Stomach smooth muscle (tissue), 2 donors: Measurements from ENCODE around the gene PPP1R27.

ENCODE experiments used
- H3K27ac ChIP-seq: one replicate; pipeline ENCODE4 v1.7.0; 2013; ENCODE audit warnings: mild to moderate bottlenecking, low read length, inconsistent platforms
- H3K27me3 ChIP-seq, 2 donors: one replicate each; pipeline ENCODE4 v1.7.0; 2013; ENCODE audit warnings: low read length in 2 of 2; ENCODE audit not compliant: insufficient read depth in 2 of 2, control insufficient read depth in 1 of 2
- H3K36me3 ChIP-seq, 2 donors: one replicate each; pipeline ENCODE4 v1.7.0; 2013; ENCODE audit warnings: low read length in 2 of 2; ENCODE audit not compliant: control insufficient read depth in 2 of 2, insufficient read depth in 2 of 2
- H3K4me1 ChIP-seq: one replicate; pipeline ENCODE4 v1.7.0; 2013; ENCODE audit warnings: low read length; ENCODE audit not compliant: control insufficient read depth, insufficient read depth
- H3K4me3 ChIP-seq, 2 donors: one replicate each; pipeline ENCODE4 v1.7.0; 2013; ENCODE audit warnings: low read length in 2 of 2
- H3K9ac ChIP-seq, 2 donors: one replicate each; pipeline ENCODE4 v1.7.0; 2013; ENCODE audit warnings: low read length in 2 of 2, mild to moderate bottlenecking in 1 of 2
- H3K9me3 ChIP-seq, 2 donors: one replicate each; pipeline ENCODE4 v1.7.0; 2013; ENCODE audit warnings: low read length in 2 of 2; ENCODE audit not compliant: control insufficient read depth in 2 of 2
- donor health status: healthy.
- donor health status: Pancreatic carcinoma.

PPP1R27 gene

DNA sequence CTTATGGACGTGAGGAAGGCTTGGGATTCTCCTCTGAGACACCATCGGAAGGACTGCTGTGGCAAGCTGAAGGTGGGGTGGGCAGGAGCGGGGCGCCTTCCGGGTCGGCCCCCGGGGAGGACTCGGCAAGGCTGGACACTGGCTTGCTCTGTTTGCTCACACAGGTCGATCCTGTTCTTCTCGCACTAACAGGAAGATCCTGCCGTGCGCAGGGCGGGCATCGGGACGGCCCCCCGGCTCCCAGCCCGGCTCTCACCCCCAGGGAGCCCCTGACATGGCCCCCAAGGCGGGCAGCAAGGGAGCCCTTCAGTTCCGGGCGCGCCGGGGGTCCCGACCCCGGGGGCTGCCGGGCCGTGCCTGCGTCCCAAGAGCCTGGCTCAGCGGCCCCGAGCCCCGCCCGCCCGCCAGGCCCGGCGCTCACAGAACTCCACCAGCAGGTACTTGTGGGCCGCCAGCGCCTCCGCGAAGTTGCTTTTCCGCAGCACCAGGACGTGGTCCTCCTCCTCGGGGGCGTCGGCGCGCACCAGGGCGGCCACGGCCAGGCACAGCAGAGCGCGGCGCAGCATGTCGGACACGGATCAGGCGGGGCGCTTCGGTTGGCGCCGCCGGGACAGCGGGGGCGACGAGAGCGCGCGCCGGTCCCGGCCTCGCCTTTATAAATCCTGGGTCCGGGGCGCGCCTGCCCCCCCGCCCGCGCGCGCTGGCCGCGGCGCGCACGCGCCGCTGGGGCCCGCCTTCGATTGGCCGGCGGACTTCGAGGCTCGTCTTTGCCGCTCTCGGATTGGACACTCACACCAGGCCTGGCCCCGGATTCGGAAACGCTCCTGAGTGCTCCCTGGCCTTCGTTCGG, 25.3 kb upstream of the PPP1R27 start, which contains the start of gene P4HB:
Gene P4HB, minus strand, starts transcription at position 630 of the 850 bp plus-strand sequence. Its CDS starts 64 bp downstream, at position 566.
- Histone ChIP-seq H3K4me3 (peak within 1 kb of the TSS; percentile 84 to 87), H3K36me3 (peaks cover 18 to 25% of the 10 kb centered on the region in 2 donors), H3K27ac (peak within 1 kb of the TSS; percentile 83), H3K27me3 (no peaks in the 10 kb centered on the region), H3K4me1 (peaks cover 36% of the 10 kb centered on the region), H3K9ac (peak within 1 kb of the TSS; percentile 79 to 93), H3K9me3 (no peaks in the 10 kb centered on the region)

DNA sequence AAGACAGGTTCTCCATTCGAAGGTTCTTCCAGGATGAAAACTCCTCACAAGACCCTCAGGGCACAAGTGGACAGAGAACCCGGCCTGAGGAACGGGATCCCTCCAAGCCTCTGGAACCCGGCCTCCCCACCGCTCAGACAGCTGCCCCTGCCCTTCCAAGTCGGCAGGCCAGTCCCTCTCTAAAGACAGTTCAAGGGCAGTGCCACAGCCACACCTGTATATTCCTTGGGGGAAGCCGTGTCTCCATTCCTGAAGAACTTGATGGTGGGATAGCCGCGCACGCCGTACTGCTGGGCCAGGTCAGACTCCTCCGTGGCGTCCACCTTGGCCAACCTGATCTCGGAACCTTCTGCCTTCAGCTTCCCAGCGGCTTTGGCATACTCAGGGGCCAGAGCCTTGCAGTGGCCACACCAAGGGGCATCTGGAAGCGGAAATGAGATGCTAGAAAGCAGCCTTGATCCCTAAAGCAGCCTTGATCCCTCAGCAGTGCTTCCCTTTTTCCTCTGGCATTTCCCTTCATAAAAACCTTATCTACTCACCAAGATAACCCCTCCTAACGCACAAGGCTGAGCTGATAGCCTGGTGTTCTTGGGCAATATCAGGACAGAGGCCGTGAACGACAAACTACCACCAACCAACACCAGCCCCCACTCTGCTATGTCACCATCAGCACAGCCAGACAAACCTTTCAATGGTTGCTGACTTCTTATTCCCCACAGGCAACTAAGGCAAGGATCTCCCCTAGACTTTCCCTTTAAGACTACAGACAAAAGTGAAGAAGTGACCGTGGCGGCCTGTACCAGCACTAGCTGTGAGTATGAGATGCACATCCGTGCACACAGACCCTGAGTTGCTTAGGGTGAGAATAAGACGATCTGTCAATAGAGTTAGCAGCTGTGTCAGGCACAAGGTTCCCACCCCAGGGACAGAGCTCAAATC, 24.4 kb upstream of the PPP1R27 start:
- no peaks in the 10 kb centered on the region for H3K27me3 ChIP-seq
- no peaks in the 10 kb centered on the region for H3K9me3 ChIP-seq
- H3K9ac ChIP-seq, result peak overlapping the region; percentile 79 to 93
- H3K4me3 ChIP-seq, result peak overlapping the region; percentile 84 to 87
- peak overlapping the region; percentile 83 for H3K27ac ChIP-seq
- peaks cover 39% of the 10 kb centered on the region for H3K4me1 ChIP-seq
- peaks cover 25 to 27% of the 10 kb centered on the region in 2 donors for H3K36me3 ChIP-seq

DNA sequence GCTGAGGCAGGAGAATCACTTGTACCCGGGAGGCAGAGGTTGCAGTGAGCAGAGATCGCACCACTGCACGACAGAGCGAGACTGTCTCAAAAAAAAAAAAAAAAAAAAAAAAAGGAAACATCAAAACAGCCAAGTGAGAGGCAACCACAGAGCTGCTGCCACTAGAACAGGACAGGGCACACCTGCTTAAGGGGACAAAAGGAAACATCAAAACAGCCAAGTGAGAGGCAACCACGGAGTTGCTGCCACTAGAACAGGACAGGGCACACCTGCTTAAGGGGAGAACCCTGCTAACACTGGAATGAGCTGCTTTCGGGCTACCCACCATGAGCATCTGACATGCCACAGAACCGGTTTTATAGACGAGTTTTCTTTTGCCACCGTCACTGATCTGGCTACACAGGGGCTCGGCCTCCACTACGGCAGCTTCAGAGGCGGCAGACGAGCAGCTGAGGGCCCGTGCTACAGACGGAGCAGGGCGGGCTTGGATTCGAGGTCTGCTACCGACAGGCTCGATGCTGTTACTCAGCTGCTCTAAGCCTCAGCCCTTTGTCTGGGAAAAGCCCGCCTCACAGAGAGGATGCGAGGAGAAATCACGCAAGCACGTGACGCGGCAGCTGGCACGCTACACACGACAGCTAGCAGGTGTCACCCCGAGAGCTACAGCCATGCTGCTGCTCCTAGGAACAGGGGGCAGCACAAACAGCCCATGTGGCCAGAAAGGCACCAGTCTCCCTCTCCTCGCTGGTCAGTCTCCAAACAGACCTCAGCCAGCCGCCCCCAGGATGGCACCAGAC, 23.5 kb upstream of the PPP1R27 start:
- H3K4me3 ChIP-seq, result peak overlapping the region in 1 of 2 donors; percentile 84
- no peaks in the 10 kb centered on the region for H3K9me3 ChIP-seq
- H3K27ac ChIP-seq, result no peak overlapping the region
- H3K36me3 ChIP-seq, result peaks cover 28 to 32% of the 10 kb centered on the region in 2 donors
- H3K4me1 ChIP-seq, result peaks cover 39% of the 10 kb centered on the region
- no peaks in the 10 kb centered on the region for H3K27me3 ChIP-seq
- peak overlapping the region; percentile 13 to 33 for H3K9ac ChIP-seq

- no peak overlapping the region for H3K27ac ChIP-seq
- no peak overlapping the region for H3K9ac ChIP-seq
- no peak overlapping the region for H3K4me3 ChIP-seq
- H3K36me3 ChIP-seq, result peaks cover 45 to 48% of the 10 kb centered on the region in 2 donors
- no peaks in the 10 kb centered on the region for H3K9me3 ChIP-seq
- H3K4me1 ChIP-seq, result peaks cover 25% of the 10 kb centered on the region
- H3K27me3 ChIP-seq, result no peaks in the 10 kb centered on the region
Measured at GRCh38 chr17:81854974-81855774, 20.3 kb upstream of the PPP1R27 start.

DNA sequence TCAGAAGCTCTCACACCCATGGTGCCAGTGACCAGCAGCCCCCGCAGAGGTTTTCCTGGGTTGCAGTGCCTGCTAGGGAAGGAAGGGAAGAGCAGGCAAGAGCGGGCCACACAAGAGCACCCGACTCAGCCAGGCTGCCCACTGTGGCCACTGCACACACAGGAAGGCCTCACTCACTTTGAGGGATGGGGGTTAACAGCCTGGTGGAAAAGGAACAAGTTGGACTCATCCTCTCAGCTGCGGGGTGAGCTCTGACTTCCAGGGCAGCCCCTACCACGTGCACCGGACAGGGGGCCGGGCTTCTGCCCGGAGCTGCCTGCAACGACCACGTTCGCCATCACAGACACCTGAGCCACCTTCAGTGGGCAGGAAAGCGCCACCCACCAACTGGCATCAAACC, 17.4 kb upstream of the PPP1R27 start:
- H3K4me1 ChIP-seq, result peaks cover 4% of the 10 kb centered on the region
- no peaks in the 10 kb centered on the region for H3K27me3 ChIP-seq
- H3K36me3 ChIP-seq, result peaks cover 38 to 40% of the 10 kb centered on the region in 2 donors
- H3K9me3 ChIP-seq, result no peaks in the 10 kb centered on the region
- no peak overlapping the region for H3K9ac ChIP-seq
- no peak overlapping the region for H3K4me3 ChIP-seq
- no peak overlapping the region for H3K27ac ChIP-seq

GRCh38 chr17:81851423-81851822, 16.6 kb upstream of the PPP1R27 start:
- Histone ChIP-seq H3K36me3 (peaks cover 43 to 48% of the 10 kb centered on the region in 2 donors), H3K9me3 (no peaks in the 10 kb centered on the region), H3K27me3 (no peaks in the 10 kb centered on the region), H3K9ac (no peak overlapping the region), H3K4me1 (peaks cover 3% of the 10 kb centered on the region), H3K27ac (no peak overlapping the region), H3K4me3 (no peak overlapping the region)

DNA sequence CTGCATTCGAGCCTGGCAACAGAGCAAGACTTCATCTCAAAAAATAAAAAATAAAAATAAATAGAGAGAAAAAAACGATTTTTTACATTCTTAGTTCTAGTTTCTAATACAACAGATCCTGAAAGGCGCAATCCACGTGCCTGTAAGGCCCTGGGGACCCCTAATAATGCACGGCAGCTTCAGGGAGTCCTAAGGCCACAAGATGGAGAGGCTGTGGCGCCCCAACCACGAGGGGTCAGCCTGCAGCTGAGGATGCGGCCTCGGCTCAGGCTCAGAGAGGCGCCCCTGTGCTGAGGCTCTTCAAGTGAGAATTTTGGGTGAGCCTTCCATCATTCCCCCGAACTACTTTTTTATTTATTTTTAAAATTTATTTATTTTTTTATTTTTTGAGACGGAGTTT, 14.6 kb upstream of the PPP1R27 start:
- no peak overlapping the region for H3K4me3 ChIP-seq
- no peak overlapping the region for H3K9ac ChIP-seq
- no peaks in the 10 kb centered on the region for H3K4me1 ChIP-seq
- no peak overlapping the region for H3K27ac ChIP-seq
- H3K36me3 ChIP-seq, result peaks cover 54 to 59% of the 10 kb centered on the region in 2 donors
- H3K9me3 ChIP-seq, result no peaks in the 10 kb centered on the region
- H3K27me3 ChIP-seq, result no peaks in the 10 kb centered on the region

DNA sequence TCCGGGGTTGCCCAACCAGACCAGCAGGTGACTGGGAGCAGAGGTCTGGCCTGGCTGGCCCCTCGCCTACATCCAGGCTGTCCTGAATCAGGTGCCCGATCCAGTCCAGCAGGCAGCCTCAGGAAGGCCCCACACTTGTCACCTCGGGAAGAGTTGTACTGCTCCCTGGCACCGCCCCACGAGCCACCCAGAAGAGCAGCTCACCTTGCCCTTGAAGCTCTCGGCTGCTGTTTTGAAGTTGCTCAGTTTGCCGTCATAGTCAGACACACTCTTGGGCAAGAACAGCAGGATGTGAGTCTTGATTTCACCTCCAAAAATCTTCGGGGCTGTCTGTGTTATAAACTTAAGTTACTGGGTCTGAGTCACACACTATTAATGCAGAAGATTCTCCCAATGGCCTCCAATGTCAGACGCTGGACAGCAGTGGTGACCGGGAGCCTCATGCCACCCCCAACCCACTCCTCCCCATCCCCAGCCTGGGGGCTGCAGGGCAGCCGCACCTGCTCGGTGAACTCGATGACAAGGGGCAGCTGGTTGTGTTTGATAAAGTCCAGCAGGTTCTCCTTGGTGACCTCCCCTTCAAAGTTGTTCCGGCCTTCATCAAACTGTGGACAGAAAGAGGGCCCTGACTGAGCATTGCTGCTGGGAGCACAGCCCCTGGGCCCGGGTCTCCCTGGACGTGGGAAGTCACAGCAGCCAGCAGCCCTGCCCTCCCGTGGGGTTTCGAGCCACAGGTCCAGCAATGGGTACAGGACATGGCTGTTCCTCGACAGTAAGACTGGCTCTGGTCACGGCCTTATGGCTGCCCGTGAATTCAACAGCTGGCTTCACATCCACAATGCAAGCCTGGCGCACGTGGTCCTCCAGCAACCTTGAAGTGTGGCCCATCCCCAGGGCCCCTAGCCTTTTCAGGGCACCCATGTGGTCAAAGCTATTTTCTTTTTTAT, 12.2 kb upstream of the PPP1R27 start:
- Histone ChIP-seq H3K27me3 (no peaks in the 10 kb centered on the region), H3K36me3 (peaks cover 49 to 55% of the 10 kb centered on the region in 2 donors), H3K4me1 (no peaks in the 10 kb centered on the region), H3K27ac (no peak overlapping the region), H3K9ac (no peak overlapping the region), H3K9me3 (no peaks in the 10 kb centered on the region), H3K4me3 (no peak overlapping the region)
